Retina (tissue), 1 donor: Measurements from ENCODE around the gene TRIM24.
"Not testable (repeated sequence)": the region's sequence is repeated elsewhere in the genome, so short reads cannot be mapped to it uniquely, and the experiment has no call there.

ENCODE experiments used
- DNase-seq: peaks from one replicate; pipeline ENCODE4 v3.0.0-alpha.2; 2016

Gene TRIM24

GRCh38 chr7:138495485-138495884, 35.4 kb downstream of the TRIM24 start:
- DNase-seq, result no peak

GRCh38 chr7:138499340-138499739, 39.3 kb downstream of the TRIM24 start:
- DNase-seq, result no peak

- not testable (repeated sequence) for DNase-seq
Observed at GRCh38 chr7:138500303-138500702, 40.2 kb downstream of the TRIM24 start.

GRCh38 chr7:138500892-138501291, 40.8 kb downstream of the TRIM24 start:
- DNase-seq, result no peak

GRCh38 chr7:138502023-138502767, 42.1 kb downstream of the TRIM24 start:
- no peak for DNase-seq

- DNase-seq, result no peak
Observed at GRCh38 chr7:138505361-138505873, 45.4 kb downstream of the TRIM24 start.

GRCh38 chr7:138506764-138507163, 46.7 kb downstream of the TRIM24 start:
- DNase-seq, result no peak

GRCh38 chr7:138510003-138510402, 49.9 kb downstream of the TRIM24 start:
- DNase-seq, result no peak

- DNase-seq, result no peak
Observed at GRCh38 chr7:138512092-138512858, 52.2 kb downstream of the TRIM24 start.

GRCh38 chr7:138512885-138513284, 52.8 kb downstream of the TRIM24 start:
- DNase-seq, result no peak

- DNase-seq, result no peak
Observed at GRCh38 chr7:138513344-138513871, 53.3 kb downstream of the TRIM24 start.

- no peak for DNase-seq
Observed at GRCh38 chr7:138514044-138514443, 54.0 kb downstream of the TRIM24 start.

GRCh38 chr7:138515001-138515528, 55.0 kb downstream of the TRIM24 start:
- no peak for DNase-seq

- no peak for DNase-seq
Observed at GRCh38 chr7:138519061-138519798, 59.2 kb downstream of the TRIM24 start.

- DNase-seq, result no peak
Observed at GRCh38 chr7:138520742-138521141, 60.7 kb downstream of the TRIM24 start.

GRCh38 chr7:138521837-138522461, 61.9 kb downstream of the TRIM24 start:
- no peak for DNase-seq

GRCh38 chr7:138524259-138524658, 64.2 kb downstream of the TRIM24 start:
- DNase-seq, result no peak

GRCh38 chr7:138525757-138526156, 65.7 kb downstream of the TRIM24 start:
- DNase-seq, result no peak

- peak; percentile 27 for DNase-seq
Observed at GRCh38 chr7:138527746-138528223, 67.7 kb downstream of the TRIM24 start.

GRCh38 chr7:138536833-138537232, 76.8 kb downstream of the TRIM24 start:
- not testable (repeated sequence) for DNase-seq

- no peak for DNase-seq
Observed at GRCh38 chr7:138538518-138538917, 78.5 kb downstream of the TRIM24 start.

GRCh38 chr7:138538997-138539644, 79.1 kb downstream of the TRIM24 start:
- DNase-seq, result no peak
